GM06990 (cell line): Measurements from ENCODE around the gene TRIP10.

Experiments
- DNase-seq: peaks from one replicate; pipeline ENCODE4 v3.0.0-alpha.2; 2011; ENCODE audit not compliant: insufficient read length; ENCODE audit errors: extremely low read depth
- H3K27me3 ChIP-seq: replicated peaks from 2 replicates; pipeline ENCODE4 v1.6.0; 2011; ENCODE audit warnings: low read length; ENCODE audit not compliant: control insufficient read depth, insufficient read depth
- H3K36me3 ChIP-seq: 2 replicates; pipeline ENCODE4 v1.5.1; 2011; ENCODE audit warnings: low read length; ENCODE audit not compliant: control insufficient read depth, insufficient read depth
- H3K4me3 ChIP-seq: replicated peaks from 2 replicates; pipeline ENCODE4 v1.5.1; 2011; ENCODE audit warnings: low read depth, mild to moderate bottlenecking, control low read depth, low read length
- CTCF ChIP-seq: IDR thresholded peaks from 2 replicates; pipeline ENCODE4 v1.5.1; 2011; ENCODE audit warnings: low read length, control low read depth, mild to moderate bottlenecking, inconsistent platforms; ENCODE audit not compliant: insufficient read depth, poor library complexity, severe bottlenecking

Gene TRIP10

GRCh38 chr19:6787393-6787792 is 47.9 kb downstream of the TRIP10 start:
- Histone ChIP-seq H3K4me3 (no peak overlapping the region), H3K27me3 (no peaks in the 10 kb centered on the region), H3K36me3 (peaks cover 2% of the 10 kb centered on the region)
- DNase-seq = no peak
- TF ChIP-seq CTCF = no peak

GRCh38 chr19:6788896-6789295 is 49.4 kb downstream of the TRIP10 start:
- no peaks in the 10 kb centered on the region for H3K27me3 ChIP-seq
- DNase-seq = no peak
- peaks cover 2% of the 10 kb centered on the region for H3K36me3 ChIP-seq
- H3K4me3 ChIP-seq = no peak overlapping the region
- no peak for TF ChIP-seq CTCF

GRCh38 chr19:6790194-6791128 is 51.0 kb downstream of the TRIP10 start:
- H3K4me3 ChIP-seq = no peak overlapping the region
- peaks cover 2% of the 10 kb centered on the region for H3K36me3 ChIP-seq
- DNase-seq = no peak
- no peaks in the 10 kb centered on the region for H3K27me3 ChIP-seq
- no peak for TF ChIP-seq CTCF

GRCh38 chr19:6791237-6791636 is 51.8 kb downstream of the TRIP10 start:
- DNase-seq = no peak
- Histone ChIP-seq H3K36me3 (peaks cover 2% of the 10 kb centered on the region), H3K27me3 (no peaks in the 10 kb centered on the region), H3K4me3 (no peak overlapping the region)
- no peak for TF ChIP-seq CTCF

GRCh38 chr19:6793411-6793810 is 53.9 kb downstream of the TRIP10 start:
- H3K36me3 ChIP-seq = peaks cover 2% of the 10 kb centered on the region
- H3K27me3 ChIP-seq = no peaks in the 10 kb centered on the region
- DNase-seq = no peak
- no peak for TF ChIP-seq CTCF
- no peak overlapping the region for H3K4me3 ChIP-seq
